NCI-H1930 (cell line): Measurements from ENCODE around the gene NKD2.

Source experiments
- DNase-seq, 2 experiments: peaks; one replicate each; lab custom pipeline; 2025; lab: John Stamatoyannopoulos, UW

The NKD2 gene

DNA sequence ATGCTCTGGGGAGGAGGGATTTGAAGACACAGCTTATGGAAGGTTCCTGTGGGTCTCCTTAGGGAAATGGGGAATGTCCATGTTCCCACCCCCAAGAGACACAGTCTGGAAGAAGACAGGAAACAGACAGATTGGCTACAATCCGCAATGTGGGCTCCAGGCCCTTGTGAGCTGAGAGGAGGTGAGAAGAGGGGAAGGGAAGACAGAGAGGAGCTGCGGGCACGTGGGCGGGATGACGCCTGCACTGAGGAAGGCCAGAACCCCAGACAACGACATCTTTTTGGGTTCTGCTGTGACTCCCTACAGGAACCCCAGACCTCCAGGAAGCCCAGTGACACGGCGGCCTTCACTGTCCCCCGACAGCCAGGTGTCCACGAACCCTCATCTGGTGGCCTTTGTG is 29.9 kb upstream of the NKD2 start:
- DNase-seq, result no peak

DNA sequence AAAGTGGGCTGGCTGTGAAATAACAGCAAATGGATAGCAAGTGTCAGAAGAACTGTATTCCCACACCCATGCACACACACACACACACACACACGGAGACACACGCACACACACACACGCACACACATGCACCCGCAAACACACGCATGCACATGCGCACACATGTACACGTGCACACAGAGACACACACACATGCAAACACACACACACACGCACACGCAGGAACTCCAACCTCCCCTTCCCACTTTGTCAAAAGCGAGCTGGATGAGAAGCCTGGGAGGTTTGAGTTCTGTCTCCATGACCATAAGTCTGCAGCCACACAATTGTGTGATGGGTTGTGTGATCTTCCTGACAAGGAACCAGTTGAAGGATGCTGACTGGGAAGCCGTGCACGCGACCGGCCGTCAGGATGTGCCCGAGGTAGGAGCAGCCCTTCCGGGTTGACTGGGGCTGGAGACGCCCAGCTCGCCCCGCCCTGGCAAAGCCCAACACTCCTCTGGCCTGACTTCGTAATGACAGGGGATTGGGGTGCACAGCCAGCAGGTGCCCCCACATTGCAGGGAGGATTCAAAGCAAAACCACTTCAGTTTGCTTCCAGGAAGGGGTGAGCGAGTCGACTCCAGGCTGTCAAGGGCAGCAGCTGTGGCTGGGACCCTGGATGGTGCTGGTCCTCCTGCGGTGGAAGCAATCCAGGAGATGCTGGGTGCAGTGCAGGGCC is 29.3 kb upstream of the NKD2 start:
- DNase-seq, result no peak

DNA sequence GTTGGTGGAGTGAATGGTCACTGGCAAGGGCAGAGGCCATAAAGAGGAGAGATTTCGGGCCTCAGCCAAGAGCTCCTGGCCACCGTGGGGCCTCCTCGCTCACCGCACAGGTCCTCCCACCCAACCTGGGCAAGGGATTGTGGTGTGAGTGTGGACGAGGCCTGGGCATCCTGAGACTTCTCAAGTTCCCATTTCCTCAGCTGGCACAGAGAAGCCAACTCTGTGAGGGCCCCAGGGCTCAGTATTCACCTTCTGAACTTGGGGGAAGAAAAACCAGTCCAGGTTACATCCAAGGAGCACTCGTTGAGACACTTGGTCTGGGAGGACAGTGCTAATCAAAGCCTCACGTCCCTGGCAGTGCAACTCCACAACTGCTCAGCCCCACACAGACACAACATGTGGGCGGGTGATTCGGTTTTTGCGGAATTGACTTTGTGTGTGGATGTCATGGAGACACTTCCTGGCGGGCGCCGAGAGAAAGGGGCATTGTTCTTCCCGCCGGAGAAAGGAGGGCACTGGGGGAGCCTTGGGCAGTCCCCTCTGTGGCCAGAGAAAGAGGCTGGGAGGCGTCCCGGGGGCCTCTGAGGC is 28.5 kb upstream of the NKD2 start:
- DNase-seq, result no peak

DNA sequence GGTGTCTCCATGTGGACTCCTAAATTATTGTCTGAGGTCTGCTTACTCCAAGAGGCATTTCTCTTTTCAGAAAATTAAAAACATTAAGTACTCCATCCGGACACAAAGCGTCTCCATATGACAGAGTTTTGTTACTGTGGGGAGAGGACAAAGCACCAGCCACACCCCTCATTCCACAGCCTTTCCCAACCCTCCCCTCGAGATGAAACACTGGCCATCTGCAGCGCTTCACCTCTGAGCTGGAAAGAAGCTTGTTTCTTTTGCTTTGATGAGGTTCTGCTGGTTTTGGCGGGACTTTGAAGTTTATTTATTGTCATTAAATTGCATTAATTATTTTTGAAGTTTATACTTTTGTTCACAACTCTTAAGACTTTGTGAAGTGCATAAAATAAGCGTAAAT is 27.6 kb upstream of the NKD2 start:
- DNase-seq, result no peak

DNA sequence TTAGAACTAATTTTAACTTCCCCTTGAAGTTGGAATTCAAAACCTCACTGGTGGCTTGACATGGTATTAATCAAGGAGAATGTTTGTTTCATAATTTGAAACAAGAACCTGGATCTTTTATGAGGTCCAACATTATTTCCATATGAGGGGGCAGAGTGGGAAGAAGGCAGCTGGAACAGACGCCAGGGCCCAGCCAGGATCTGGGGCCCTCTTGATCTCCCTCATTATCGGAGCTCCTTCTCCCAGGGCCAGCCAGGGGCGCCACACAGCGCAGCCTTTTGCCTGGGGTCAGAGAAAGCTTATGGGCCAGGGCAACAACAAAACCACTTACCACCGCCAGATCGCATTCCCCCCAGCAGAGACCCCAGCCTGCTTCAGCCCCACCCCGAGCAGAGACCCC is 27.1 kb upstream of the NKD2 start:
- no peak for DNase-seq

DNA sequence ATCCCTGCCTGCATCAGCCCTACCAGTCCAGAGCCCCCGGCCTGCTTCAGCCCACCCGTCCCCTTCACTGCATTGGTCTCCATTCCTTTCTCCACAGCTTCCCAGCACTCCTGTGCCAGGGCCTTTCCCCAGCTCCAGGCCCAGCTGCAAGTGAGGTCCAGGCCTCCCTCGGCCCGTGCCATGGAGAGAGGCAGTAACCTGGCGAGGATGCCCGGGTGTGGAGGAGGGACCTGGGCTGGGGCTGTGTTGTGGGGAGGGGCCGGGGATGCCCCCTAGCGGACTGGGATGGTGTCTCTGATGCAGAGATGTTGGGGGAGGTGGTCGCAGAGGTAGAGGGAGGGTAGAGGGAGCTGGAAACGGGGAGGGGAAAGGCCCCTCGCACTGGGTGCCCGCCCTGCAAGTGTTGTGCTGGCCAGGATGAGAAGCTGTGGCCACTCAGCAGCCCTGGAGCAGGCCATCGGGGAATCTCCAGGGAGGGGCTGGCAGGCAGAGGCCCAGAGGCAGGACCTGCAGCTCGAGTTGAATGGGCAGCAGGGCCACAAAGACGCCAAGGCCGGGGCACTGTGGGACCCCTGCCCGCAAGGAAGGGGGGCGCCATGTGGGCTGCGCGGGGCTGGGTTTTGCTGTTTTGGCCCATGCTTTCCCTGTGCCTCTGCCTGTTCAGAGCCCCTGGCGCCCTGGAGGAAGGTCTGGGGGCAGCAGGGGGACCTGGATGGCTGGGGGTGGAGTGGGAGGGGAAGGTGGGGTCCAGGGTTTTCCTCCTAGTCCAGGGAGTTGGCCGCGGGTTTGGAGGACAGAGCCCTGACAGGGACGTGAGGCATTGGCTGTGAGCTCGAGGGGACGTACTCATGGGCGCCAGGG is 26.0 kb upstream of the NKD2 start:
- DNase-seq, result peak; percentile 45 to 46

DNA sequence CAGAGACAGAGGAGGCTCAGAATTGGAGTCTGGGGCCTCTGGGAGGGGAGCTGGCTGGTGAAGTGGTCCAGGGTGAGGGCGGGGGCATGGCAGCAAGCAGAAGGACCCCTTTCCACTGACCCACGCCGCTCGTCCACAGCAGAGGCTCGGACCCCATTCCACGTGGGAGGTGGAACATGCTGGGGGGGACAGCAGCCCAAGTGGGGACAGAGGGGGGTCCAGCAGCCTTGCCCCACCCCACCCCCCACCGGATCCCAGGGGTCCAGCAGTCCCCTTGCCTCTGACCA is 25.4 kb upstream of the NKD2 start:
- no peak for DNase-seq

DNA sequence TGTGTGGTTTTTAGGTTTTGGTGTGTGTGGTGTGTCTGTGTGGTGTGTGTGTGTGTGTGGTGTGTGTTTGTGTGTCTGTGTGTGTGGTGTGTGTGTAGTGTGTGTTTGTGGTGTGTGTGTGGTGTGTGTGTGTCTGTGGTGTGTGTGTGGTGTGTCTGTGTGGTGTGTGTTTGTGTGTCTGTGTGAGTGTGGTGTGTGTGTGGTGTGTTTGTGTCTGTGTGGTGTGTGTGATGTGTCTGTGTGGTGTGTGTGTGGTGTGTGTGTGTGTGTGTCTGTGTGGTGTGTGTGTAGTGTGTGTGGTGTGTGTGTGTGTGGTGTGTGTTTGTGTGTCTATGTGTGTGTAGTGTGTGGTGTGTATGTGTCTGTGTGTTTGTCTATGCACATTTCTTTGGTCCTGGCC is 25.0 kb upstream of the NKD2 start:
- DNase-seq, result no peak

DNA sequence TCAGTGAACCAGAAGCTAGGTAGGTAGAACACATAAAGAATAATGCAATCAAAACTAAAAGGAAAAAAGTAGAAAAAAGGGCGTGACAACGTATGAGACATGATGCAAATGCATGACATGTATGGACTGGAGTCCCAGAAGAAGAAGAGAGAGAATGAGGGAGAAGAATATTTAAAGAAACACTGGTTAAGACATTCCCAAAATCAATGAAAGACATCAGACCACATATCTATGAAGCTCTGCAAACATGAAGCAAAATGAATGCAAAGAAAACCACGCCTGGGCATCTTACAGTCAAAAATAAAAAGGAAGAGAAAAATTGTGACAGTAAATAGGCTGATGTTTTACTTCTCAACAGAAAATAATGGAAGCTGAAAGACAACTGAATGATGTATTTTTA is 23.8 kb upstream of the NKD2 start:
- no peak for DNase-seq

DNA sequence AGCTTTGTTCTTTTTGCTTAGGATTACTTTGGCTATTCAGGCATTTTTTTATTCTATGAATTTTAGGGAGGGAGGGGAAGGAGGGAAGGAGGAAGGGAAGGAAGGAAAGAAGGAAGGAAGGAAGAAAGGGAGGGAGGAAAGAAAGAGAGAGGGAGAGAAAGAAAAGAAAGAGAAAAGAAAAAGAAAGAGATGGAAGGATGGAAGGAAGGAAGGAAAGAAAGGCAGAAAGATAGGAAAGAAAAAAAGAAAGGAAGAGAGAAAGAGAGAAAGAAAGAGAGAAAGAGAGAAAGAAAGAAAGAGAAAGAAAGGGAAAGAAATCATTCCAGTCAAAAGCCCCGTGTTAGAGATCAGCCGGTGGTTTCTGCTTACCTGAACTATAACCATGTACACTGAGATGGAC is 20.8 kb upstream of the NKD2 start:
- no peak for DNase-seq

DNA sequence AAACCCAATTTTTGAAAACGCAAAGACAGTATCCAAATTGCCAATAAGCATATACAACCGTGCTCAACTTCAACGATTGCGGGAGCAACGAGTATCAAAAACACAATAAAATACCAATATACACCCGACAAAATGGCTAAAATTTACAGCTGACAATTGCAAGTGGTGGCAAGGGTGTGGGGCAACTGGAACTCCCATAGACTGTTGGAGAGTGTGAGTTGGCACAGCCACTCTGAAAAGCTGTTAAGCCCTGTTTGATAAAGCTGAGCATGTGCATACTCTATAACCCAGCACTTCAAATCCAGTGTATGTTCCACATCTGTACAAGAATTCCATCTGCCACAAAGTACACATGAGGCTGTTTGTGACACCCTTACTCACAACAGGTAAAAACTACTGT is 20.3 kb upstream of the NKD2 start:
- DNase-seq, result no peak

DNA sequence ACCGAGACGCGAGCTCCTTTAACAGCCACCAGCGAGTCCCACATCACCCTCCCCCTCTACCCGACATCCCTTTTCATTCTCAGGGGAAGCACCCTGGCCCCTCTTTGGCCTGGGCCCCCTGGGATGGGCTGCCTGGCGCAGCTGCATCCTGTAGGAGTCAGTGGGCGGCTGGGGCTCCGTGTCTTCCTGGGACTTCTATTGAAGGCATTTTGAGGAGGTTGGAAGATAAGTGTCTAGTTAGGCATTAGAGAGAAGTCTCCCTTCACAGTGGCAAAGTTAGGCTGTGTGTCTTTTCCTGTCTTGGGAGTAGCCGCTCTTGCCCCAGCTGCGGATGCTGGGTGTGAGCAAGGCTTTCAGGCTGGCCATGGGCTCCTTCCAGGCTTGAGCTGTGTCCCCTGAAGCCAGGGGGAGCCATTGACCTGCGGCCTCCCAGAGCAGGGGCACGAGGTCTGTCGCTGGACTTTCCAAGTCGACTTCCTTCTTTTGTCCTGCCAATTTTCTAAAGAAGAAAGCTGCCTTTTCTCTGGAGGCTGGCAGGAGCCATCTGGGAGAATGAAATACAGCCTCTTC is 18.6 kb upstream of the NKD2 start:
- DNase-seq, result peak in 1 of 2 experiments; percentile 20

DNA sequence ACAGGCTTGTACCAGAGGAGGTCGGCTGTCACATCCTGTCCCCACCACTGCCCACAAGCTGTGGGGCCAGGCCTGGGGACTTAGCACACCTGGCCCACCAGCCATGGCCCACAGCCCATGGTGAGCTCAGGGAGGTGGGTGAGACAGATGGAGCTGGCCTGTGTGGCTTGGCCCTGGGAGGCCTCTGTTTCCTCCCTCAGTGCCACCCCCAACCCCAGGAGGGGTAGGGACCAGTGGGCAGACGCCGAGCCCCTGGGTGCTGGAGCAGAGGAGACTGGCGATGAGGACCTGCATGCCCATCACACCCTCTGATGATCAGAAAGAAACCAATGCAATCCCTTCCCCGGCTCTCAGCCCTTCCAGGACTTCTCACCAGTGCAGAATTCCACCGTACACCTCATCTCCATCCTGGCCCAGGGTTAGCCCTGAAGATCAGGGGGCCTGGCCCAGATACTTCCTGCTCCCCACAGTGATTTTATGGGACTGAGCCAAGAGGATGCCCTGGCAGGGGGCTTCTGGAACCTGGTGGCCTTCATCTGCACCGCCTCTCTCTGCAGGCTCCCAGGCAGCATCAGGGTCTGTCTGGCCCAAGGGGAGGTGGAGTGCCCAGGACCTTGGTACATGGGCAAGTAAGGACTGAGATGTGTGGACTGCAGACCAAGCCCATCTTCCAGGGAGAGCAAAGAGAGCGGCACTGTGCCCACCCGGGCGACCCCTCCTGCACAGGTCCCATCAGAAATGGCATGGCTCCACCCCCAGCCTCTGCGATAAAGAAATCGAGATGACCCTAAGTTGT is 16.9 kb upstream of the NKD2 start:
- DNase-seq, result no peak

DNA sequence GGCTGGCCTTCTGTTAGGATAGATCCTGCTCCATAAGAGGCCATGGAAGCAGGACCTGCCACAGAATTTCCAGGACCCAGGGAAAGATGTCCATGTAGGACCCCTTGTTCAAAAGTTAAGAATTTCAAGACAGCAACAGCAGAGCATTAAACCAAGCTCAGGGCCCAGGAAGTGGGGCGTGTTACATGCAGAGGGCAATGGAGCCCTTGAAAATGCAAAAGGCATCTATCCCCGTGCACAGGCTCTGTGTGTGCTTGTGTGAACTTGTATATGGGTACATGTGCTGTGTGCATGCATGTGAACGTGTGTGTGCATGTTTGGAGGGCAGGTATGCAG is 14.4 kb upstream of the NKD2 start:
- no peak for DNase-seq

DNA sequence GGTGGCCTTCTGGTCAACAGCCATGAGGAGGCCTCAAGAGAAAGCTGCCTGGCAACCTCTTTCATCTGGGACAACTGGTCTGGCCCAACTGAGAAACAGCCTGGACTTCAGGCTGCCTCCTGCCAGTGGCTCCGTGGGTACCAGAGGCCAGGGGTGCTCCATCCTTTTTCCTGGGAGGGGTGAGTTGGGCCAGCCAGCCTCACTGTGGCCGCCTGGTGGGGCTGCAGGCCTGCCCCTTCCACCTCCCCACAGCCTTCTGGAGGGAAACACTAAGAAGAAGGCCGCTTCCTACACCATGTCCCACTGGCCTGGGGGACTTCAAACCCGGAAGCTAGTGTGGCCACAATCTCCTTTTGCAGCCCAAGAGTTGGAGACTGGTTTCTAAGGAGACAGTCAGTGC is 13.8 kb upstream of the NKD2 start:
- DNase-seq, result no peak

DNA sequence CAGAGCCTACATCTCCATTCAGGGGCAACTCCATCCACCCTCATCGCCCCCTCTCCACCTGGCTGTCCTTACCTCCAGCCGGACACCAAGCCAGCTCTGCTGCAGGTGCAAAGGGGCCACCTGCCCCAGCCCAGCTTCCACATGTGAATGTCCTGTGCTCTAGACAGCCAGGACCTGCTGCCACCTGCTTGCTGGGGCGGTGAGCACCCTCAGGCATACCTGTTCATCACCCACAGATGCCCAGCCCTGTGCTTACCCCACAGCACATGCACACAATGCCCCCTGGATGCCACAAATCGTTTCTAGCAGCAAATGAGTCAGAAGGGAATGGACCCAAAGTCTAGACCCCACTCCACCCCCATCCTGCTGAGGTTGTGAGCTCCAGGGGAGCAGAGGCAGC is 13.3 kb upstream of the NKD2 start:
- no peak for DNase-seq

DNA sequence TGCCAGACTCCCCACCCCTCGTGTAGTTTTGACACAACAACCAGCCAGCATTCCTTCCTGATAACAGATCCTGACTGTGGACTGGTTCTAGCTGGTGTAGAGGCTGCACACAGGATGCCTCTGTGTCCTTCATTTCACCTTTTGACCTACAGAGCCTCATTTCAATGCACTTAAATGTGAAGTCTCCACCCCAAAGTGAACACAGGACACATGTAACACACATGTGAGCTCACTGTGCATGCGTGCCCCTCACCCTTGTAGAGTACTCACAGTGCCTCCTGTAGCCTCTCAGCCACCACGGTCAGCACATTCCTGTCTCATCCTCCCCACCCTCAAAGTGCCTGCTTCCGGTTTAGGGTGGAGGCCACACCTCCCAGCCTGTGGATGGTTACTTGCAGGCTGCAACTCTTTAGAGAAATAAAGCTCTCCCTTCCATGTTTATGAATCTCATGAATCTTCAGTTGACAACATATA is 11.6 kb upstream of the NKD2 start:
- DNase-seq, result no peak

DNA sequence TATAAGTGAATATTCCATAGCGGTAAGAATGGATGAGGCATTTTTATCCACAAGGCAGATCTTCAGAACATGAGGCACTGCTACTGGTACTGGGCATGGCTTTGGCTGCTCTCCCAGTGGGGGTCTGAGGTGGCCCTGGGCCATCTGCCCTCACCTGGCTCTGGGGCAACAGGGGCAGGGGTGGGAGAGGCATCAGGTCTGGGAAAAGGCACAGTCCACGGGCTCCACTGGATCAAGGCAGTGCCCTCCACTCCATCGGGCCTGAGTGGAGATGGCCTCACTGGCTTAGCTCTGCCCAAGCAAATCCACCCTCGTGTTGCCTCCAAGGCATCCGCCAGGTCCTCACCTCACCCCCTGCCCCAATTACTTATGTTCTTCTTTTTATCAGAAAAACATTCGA is 10.9 kb upstream of the NKD2 start:
- DNase-seq, result no peak

DNA sequence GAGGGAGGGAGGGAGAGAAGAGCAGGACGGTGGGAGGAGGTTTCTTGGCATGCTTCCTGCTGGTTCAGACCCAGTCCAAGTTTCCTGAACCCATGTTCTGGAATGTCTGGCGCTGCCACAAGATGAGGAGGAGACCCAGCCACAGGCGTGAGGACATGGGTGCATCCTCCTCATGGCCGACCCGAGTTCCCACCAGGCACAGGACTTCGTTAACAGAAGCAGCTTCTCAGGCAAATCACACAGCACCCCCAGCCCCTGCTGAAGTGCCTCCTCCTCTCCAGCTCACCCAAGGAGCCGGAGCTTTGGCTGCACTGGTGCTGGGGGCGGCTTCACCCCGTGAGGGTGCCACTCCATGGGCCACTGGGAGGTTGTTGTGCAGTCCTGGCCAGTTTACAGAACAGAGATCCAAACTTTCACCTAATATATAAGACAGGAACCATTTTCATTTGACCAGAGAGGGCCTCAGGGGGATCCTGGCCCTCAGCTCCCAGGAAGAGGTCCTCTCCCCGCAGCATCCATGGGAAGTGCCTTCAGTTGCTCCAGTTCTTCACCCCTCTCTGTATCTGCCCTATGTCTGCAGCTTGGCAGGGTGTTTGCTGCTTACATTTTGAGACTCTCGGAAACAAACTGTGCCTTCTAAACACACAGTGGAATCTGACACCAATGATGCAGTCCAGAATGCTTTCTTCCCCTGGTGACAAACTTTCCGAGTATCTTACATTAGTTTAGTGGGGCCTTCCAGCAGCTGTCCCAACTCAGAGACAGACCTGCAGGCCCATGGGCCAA is 10.2 kb upstream of the NKD2 start:
- DNase-seq, result no peak

DNA sequence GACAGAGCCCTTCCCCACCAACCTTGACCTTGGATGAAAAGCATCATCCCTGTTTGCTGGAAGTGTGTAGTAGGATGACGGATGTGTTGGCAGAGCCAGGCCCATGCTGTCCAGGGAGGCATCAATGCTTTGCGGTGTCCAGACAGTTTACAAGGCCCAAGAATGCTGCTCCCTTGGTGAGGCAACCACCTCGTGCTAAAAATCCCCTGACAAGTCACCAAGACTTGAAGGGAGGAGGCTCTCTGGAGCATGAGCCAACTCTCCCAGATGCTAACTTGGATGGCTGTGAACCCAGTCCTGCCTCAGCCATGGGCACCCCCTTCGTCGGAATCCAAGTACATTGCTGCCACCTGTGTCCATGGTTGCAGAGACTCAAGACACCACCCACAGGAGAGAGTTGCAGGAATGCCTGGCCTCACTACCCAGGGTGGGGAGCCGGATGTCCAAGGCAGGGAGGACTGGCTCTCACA is 9.5 kb upstream of the NKD2 start:
- DNase-seq, result no peak

DNA sequence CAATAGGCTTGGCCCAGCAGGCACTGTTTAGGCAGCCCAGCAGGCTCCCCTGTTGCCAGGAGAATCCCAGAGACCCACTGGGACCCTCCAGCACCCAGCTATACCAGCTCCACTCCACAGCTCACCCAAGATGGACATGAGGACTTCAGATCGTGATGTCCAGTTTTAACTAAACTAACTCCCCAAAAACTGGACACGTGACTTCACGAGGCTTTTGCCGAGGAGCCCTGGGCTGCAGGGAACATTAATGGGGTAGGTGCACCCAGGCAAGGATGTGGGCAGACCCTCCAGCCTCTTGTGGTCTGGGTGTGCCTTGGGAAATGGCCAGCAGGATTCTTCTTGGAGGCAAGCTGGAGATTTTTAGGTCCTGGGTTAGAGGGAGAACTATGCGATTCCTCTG is 8.9 kb upstream of the NKD2 start:
- no peak for DNase-seq
